Measurements from ENCODE around the gene PCDHB8.
"Not testable (repeated sequence)": the region's sequence is repeated elsewhere in the genome, so short reads cannot be mapped to it uniquely, and the experiment has no call there.

The PCDHB8 gene

DNA sequence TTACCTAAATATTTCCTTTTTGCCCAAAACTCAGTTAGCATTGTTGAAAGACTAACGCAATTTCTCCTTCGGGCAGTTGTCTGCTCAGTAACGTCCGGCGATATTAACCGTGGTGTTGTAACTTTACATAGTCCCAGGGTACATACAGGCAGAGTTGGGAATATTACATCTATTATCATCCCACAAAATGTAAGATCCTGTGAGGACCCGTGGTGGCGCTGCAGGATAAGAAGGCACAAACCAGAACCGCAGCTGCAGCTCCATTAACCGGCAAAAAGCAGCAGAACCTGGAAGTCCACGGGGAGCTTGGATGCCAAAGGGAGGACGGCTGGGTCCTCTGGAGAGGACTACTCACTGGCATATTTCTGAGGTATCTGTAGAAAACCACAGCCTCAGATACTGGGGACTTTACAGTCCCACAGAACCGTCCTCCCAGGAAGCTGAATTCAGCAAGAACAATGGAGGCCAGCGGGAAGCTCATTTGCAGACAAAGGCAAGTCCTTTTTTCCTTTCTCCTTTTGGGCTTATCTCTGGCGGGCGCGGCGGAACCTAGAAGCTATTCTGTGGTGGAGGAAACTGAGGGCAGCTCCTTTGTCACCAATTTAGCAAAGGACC is at the start of gene PCDHB8:
PCDHB8 (plus strand) TSS at position 214 of the 615 bp plus-strand sequence; CDS start at position 459, 245 bp downstream.
- DNase-seq: not testable (repeated sequence)

DNA sequence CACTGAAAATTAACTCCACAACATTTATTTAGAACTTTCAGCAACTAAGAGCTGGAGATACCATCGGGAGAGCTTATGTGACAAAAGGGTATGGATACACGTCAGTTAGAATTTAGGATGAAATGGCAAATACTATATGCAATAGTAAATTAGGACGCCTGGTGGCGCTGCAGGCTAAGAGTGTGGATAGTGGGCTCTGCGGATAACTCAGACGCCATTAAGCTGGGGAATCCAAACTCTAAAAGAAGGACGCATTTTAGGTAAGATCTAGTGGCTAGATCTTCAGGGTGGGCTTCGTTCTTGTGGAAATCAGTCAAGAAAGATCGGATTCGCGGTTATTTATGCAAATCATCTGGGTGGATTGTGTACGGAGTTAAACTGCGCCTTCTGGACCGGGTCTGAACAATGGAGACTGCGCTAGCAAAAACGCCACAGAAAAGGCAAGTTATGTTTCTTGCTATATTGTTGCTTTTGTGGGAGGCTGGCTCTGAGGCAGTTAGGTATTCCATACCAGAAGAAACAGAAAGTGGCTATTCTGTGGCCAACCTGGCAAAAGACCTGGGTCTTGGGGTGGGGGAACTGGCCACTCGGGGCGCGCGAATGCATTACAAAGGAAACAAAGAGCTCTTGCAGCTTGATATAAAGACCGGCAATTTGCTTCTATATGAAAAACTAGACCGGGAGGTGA is 42.4 kb upstream of the PCDHB8 start, which contains the start of gene PCDHB5:
PCDHB5 (plus strand) TSS at position 177 of the 688 bp plus-strand sequence; CDS start at position 406, 229 bp downstream.
- DNase-seq: no peak

DNA sequence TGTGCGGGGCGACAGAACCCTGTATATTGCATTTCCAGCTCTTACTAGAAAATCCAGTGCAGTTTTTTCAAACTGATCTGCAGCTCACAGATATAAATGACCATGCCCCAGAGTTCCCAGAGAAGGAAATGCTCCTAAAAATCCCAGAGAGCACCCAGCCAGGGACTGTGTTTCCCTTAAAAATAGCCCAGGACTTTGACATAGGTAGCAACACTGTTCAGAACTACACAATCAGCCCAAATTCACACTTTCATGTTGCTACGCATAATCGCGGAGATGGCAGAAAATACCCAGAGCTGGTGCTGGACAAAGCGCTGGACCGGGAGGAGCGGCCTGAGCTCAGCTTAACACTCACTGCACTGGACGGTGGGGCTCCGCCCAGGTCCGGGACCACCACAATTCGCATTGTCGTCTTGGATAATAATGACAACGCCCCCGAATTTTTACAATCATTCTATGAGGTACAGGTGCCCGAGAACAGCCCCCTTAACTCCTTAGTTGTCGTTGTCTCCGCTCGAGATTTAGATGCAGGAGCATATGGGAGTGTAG is 41.8 kb upstream of the PCDHB8 start:
- no peak for DNase-seq

DNA sequence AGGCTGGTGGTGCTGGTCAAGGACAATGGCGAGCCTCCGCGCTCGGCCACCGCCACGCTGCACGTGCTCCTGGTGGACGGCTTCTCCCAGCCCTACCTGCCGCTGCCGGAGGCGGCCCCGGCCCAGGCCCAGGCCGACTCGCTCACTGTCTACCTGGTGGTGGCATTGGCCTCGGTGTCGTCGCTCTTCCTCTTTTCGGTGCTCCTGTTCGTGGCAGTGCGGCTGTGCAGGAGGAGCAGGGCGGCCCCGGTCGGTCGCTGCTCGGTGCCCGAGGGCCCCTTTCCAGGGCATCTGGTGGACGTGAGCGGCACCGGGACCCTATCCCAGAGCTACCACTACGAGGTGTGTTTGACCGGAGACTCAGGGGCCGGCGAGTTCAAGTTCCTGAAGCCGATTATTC is 40.2 kb upstream of the PCDHB8 start:
- DNase-seq: not testable (repeated sequence)

DNA sequence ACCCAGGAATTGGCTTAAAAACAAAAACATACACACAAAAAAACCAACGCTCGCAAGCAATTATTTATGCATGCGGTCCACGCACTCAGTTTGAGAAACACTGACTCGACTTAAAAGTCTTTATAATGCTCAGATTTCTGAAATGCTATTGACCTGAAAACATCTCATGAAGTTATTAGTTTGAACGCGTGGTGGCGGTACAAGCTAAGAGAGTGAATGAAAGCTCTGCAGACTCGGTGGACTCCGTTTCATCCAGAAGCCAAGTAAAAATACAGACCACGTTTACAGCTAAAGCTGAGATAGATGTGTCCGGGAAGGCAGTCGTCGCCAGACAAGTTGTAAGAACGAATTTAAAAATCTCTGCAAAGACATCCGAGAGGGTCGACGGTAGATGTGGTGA is 27.8 kb upstream of the PCDHB8 start, which contains the start of gene PCDHB6:
PCDHB6 (plus strand) TSS at position 246 of the 400 bp plus-strand sequence. CDS start 201 bp downstream, outside the sequence.
- DNase-seq: no peak

DNA sequence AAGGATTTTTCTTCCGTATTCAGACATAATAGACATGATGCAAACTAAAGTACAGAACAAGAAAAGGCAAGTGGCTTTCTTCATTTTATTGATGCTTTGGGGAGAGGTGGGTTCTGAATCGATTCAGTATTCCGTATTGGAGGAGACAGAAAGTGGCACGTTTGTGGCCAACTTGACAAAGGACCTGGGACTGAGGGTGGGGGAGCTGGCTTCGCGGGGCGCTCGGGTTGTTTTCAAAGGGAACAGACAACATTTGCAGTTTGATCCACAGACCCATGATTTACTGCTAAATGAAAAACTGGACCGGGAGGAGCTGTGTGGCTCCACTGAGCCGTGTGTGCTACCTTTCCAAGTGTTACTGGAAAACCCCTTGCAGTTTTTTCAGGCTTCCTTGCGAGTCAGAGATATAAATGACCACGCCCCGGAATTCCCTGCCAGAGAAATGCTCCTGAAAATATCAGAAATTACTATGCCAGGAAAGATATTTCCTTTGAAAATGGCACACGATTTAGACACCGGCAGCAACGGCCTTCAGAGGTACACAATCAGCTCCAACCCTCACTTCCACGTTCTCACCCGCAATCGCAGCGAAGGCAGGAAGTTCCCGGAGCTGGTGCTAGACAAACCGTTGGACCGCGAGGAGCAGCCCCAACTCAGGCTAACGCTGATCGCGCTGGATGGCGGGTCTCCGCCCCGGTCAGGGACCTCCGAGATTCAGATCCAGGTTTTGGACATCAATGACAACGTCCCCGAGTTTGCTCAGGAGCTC is 27.2 kb upstream of the PCDHB8 start:
- no peak for DNase-seq

DNA sequence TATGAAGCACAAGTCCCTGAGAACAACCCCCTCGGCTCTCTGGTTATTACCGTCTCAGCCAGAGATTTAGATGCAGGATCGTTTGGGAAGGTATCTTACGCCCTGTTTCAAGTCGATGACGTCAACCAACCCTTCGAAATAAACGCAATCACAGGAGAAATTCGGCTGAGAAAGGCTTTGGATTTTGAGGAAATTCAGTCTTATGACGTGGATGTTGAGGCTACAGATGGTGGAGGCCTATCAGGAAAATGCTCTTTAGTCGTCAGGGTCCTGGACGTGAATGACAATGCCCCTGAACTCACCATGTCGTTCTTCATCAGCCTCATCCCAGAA is 26.6 kb upstream of the PCDHB8 start:
- DNase-seq: no peak

DNA sequence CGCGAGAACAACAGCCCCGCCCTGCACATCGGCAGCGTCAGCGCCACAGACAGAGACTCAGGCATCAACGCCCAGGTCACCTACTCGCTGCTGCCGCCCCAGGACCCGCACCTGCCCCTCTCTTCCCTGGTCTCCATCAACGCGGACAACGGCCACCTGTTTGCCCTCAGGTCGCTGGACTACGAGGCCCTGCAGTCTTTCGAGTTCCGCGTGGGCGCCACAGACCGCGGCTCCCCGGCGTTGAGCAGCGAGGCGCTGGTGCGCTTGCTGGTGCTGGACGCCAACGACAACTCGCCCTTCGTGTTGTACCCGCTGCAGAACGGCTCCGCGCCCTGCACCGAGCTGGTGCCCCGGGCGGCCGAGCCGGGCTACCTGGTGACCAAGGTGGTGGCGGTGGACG is 26.0 kb upstream of the PCDHB8 start:
- DNase-seq: not testable (repeated sequence)

DNA sequence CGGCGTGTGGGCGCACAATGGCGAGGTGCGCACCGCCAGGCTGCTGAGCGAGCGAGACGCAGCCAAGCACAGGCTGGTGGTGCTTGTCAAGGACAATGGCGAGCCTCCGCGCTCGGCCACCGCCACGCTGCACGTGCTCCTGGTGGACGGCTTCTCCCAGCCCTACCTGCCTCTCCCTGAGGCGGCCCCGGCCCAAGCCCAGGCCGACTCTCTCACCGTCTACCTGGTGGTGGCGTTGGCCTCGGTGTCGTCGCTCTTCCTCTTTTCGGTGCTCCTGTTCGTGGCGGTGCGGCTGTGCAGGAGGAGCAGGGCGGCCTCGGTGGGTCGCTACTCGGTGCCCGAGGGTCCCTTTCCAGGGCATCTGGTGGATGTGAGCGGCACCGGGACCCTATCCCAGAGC is 25.5 kb upstream of the PCDHB8 start:
- not testable (repeated sequence) for DNase-seq

DNA sequence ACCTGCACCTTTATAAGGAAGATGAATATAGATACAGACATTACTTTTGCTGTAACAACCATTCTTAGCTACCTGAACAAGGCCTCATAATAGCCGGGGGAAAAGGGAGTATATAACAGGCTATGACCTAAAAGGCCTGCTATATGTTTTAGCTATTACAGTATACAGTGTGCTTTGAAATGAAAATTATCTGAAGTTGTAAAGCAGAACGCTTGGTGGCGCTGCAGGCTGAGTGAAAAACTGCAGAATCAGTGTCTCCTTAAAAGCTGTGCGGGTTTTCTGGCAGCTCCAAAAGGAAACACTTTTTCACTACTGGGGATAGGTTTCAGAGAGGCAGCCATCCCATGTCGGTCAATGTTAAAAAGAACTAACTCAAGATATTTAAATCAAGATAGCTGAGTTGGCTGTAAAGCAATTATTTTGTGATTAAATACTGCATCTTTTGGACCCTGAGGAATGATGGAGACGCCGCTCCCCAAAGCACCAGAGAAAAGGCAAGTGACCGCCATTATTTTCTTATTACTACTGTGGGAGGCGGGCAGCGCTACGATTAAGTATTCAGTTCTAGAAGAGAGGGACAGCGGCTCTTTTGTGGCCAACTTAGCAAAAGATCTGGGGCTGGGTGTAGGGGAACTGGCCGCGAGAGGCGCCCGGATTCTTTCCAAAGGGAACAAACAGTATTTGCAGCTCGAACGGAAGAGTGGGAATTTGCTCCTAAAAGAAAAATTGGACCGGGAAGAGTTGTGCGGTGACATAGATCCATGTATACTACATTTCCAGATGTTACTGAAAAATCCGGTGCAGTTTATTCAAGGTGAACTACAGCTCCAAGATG is 21.8 kb upstream of the PCDHB8 start:
- DNase-seq: no peak

DNA sequence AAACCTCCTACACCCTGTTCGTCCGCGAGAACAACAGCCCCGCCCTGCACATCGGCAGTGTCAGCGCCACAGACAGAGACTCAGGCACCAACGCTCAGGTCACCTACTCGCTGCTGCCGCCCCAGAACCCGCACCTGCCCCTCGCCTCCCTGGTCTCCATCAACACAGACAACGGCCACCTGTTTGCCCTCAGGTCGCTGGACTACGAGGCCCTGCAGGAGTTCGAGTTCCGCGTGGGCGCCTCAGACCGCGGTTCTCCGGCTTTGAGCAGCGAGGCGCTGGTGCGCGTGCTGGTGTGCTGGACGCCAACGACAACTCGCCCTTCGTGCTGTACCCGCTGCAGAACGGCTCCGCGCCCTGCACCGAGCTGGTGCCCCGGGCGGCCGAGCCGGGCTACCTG is 20.2 kb upstream of the PCDHB8 start:
- not testable (repeated sequence) for DNase-seq

DNA sequence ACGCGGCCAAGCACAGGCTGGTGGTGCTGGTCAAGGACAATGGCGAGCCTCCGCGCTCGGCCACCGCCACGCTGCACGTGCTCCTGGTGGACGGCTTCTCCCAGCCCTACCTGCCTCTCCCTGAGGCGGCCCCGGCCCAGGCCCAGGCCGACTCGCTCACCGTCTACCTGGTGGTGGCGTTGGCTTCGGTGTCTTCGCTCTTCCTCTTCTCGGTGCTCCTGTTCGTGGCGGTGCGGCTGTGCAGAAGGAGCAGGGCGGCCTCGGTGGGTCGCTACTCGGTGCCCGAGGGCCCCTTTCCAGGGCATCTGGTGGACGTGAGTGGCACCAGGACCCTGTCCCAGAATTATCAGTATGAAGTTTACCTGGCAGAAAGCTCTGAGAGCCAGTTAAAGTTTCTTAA is 19.7 kb upstream of the PCDHB8 start:
- DNase-seq: not testable (repeated sequence)

DNA sequence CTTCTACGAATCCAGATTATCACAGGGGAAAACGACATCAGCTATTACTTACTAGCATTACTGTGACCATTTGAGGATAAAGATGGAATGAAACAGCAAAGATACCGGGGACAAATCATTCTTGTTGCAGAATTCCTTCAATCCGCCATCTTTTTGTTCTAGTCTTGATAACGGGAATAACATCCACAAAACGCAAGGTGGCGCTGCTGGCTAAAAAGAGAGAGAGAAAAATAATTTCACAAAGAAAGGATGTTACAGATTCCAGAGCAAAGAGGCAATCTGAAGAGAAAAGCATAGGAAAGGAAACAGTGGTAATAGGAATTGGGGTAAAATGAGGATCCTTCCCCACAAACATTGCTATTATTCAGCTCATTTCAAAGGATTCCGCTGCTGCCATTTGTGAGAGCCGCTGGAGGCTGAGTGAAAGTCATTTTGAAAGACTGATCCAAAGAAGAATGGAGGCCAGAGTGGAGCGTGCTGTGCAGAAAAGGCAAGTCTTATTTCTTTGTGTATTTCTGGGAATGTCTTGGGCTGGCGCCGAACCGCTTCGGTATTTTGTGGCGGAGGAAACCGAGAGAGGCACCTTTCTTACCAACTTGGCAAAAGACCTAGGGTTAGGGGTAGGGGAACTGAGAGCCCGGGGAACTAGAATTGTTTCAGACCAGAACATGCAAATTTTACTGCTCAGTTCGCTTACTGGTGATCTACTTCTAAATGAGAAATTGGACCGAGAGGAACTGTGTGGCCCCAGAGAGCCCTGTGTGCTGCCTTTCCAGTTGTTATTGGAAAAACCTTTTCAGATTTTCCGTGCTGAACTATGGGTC is 5.0 kb upstream of the PCDHB8 start, which contains the start of gene PCDHB7:
PCDHB7 (plus strand) TSS at position 264 of the 824 bp plus-strand sequence; CDS start at position 456, 192 bp downstream.
- DNase-seq: no peak

DNA sequence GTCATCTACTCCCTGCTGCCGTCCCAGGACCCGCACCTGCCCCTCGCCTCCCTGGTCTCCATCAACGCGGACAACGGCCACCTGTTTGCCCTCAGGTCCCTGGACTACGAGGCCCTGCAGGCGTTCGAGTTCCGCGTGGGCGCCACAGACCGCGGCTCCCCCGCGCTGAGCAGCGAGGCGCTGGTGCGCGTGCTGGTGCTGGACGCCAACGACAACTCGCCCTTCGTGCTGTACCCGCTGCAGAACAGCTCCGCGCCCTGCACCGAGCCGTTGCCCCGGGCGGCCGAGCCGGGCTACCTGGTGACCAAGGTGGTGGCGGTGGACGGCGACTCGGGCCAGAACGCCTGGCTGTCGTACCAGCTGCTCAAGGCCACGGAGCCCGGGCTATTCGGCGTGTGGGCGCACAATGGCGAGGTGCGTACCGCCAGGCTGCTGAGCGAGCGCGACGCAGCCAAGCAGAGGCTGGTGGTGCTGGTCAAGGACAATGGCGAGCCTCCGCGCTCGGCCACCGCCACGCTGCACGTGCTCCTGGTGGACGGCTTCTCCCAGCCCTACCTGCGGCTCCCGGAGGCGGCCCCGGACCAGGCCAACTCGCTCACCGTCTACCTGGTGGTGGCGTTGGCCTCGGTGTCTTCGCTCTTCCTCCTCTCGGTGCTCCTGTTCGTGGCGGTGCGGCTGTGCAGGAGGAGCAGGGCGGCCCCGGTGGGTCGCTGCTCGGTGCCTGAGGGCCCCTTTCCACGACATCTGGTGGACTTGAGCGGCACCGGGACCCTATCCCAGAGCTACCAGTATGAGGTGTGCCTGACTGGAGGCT is 3.1 kb upstream of the PCDHB8 start:
- not testable (repeated sequence) for DNase-seq

DNA sequence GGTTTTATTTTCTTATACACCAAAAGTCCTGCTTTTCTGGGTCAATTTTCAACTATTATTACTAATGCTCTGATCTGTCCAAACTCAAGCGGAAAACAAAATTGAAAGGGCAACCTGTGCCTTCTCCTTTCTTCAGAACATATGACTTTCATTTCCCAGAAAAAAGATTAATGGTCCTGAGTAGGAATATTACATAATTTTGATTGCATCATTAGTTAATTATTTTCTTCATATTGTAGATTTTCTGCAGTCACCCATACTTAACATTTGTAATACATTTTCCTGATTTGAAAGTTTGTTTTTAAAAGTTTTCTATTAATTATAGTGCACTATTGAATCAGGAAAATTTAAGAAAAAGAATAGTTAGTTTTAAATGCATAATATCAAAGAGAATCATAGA is 1.7 kb upstream of the PCDHB8 start:
- no peak for DNase-seq

DNA sequence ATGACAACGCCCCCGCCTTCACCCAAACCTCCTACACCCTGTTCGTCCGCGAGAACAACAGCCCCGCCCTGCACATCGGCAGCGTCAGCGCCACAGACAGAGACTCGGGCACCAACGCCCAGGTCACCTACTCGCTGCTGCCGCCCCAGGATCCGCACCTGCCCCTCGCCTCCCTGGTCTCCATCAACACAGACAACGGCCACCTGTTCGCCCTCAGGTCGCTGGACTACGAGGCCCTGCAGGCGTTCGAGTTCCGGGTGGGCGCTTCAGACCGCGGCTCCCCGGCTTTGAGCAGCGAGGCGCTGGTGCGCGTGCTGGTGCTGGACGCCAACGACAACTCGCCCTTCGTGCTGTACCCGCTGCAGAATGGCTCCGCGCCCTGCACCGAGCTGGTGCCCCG is 1.8 kb downstream of the PCDHB8 start:
- not testable (repeated sequence) for DNase-seq

DNA sequence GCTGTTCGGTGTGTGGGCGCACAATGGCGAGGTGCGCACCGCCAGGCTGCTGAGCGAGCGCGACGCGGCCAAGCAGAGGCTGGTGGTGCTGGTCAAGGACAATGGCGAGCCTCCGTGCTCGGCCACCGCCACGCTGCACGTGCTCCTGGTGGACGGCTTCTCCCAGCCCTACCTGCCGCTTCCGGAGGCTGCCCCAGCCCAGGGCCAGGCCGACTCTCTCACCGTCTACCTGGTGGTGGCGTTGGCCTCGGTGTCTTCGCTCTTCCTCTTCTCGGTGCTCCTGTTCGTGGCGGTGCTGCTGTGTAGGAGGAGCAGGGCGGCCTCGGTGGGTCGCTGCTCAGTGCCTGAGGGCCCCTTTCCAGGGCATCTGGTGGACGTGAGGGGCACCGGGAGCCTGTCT is 2.3 kb downstream of the PCDHB8 start:
- DNase-seq: not testable (repeated sequence)

DNA sequence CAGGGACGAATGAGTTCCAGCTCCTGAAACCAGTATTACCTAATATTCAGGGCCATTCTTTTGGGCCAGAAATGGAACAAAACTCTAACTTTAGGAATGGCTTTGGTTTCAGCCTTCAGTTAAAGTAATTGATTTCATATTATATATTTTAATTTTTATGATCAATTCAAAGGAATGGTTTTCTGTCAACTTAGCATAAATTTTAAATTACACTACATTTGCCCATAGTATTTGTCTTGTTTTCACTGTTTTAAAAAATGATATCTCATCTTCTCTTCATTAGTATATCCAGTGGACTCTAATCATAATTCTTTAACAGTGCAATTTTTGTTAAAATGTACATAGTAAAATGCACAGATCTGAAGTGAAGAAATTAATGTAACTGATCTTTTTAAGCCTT is 2.7 kb downstream of the PCDHB8 start:
- no peak for DNase-seq

DNA sequence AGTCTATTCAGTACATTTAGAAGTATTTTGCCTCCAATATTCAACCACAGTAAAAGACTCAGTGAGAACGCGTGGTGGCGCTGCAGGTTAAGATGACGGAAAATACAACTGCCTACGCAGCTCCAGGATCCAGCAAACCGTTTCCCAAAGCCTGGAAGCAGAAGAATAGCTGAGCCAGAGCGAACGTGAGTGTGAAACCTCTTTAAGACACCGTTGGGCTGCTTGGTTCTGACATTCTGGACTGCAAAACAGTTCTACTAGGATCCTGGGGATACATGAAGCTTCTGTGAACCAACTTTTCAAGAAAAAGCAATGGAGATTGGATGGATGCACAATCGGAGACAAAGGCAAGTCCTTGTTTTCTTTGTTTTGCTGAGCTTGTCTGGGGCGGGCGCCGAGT is 4.7 kb downstream of the PCDHB8 start, which contains the start of gene PCDHB16:
PCDHB16 (plus strand) TSS at position 140 of the 400 bp plus-strand sequence; CDS start at position 313, 173 bp downstream.
- DNase-seq: no peak
